Cardiac muscle cell (in vitro differentiated cells and primary cell): ENCODE measurements around the gene WDFY4. TPM values are rescaled to one million over a fixed set of nuclear protein-coding genes. Genes with fewer than 3 reads are reported as not detected.

Experiments used
- DNase-seq, 2 donors: peaks; one replicate each; pipeline versions ENCODE4 v3.0.0 to v3.0.0-alpha.2; 2010 to 2017; ENCODE audit warnings: low read depth in 1 of 2, low spot score in 1 of 2
- H3K27ac ChIP-seq: fragments of 200-600 bp; sonication (generic); 2 replicates; pipeline ENCODE4 v1.5.1; 2016
- H3K27me3 ChIP-seq: fragments of 200-600 bp; sonication (generic); 2 replicates; pipeline ENCODE4 v1.6.0; 2016; ENCODE audit warnings: control low read depth
- H3K36me3 ChIP-seq: fragments of 200-600 bp; sonication (generic); 2 replicates; pipeline ENCODE4 v1.5.1; 2016; ENCODE audit warnings: control low read depth
- H3K4me1 ChIP-seq: fragments of 200-600 bp; sonication (generic); 2 replicates; pipeline ENCODE4 v1.8.1; 2017; ENCODE audit warnings: low read depth, mild to moderate bottlenecking, mixed run types
- H3K4me3 ChIP-seq: fragments of 200-600 bp; sonication (generic); 2 replicates; pipeline ENCODE4 v1.5.1; 2016; ENCODE audit warnings: mild to moderate bottlenecking
- H3K9me3 ChIP-seq: fragments of 200-600 bp; sonication (generic); 2 replicates; pipeline ENCODE4 v1.5.1; 2017; ENCODE audit warnings: low read depth, mild to moderate bottlenecking, control low read depth
- polyA plus RNA-seq: library from polyadenylated mRNA; unstranded; fragments of >200 nt; fragmentation: Nextera tagmentation; extraction: Ambion mirVana; gene quantifications from 2 replicates; pipeline ENCODE4 v1.2.1, GENCODE V29; 2016
- total RNA-seq: library from RNA; depleted of rRNA; stranded (reverse); fragments of >200 nt; gene quantifications from 2 replicates; pipeline ENCODE4 v1.2.3, GENCODE V29; 2016
- TF ChIP-seq, protein P1 (sequence below): IDR thresholded peaks from 2 replicates; pipeline ENCODE4 v1.5.1; 2012; ENCODE audit warnings: low read depth, mild to moderate bottlenecking, low read length

WDFY4 gene
- total and polyA plus RNA-seq, 2 experiments from 2014 or later: not detected

DNA sequence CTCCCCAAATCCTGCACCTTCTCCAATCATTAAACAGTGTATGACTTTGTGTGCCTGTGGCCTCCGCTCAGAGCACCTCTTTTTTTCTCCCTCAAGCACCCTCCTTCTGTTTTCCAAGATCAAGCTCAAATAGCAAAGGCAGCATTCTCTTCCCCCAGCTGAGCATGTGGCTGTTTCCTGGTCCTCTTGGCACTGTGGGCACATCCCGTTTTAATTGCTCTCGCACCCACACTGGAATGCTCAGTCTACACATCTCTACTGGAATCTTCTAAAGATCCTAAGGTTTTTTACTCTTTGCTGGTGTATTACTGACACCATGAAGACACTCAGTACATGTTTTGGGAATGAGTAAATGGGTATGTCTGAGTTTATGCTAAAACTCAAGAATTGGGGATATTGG, 107.4 kb downstream of the WDFY4 start:
- Histone ChIP-seq H3K4me3 (no peak overlapping the region), H3K36me3 (no peaks in the 10 kb centered on the region), H3K27me3 (peaks cover 49% of the 10 kb centered on the region), H3K9me3 (no peaks in the 10 kb centered on the region), H3K27ac (no peak overlapping the region), H3K4me1 (no peaks in the 10 kb centered on the region)
- DNase-seq: no peak
- TF ChIP-seq, protein P1, sequence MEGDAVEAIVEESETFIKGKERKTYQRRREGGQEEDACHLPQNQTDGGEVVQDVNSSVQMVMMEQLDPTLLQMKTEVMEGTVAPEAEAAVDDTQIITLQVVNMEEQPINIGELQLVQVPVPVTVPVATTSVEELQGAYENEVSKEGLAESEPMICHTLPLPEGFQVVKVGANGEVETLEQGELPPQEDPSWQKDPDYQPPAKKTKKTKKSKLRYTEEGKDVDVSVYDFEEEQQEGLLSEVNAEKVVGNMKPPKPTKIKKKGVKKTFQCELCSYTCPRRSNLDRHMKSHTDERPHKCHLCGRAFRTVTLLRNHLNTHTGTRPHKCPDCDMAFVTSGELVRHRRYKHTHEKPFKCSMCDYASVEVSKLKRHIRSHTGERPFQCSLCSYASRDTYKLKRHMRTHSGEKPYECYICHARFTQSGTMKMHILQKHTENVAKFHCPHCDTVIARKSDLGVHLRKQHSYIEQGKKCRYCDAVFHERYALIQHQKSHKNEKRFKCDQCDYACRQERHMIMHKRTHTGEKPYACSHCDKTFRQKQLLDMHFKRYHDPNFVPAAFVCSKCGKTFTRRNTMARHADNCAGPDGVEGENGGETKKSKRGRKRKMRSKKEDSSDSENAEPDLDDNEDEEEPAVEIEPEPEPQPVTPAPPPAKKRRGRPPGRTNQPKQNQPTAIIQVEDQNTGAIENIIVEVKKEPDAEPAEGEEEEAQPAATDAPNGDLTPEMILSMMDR: no peak

DNA sequence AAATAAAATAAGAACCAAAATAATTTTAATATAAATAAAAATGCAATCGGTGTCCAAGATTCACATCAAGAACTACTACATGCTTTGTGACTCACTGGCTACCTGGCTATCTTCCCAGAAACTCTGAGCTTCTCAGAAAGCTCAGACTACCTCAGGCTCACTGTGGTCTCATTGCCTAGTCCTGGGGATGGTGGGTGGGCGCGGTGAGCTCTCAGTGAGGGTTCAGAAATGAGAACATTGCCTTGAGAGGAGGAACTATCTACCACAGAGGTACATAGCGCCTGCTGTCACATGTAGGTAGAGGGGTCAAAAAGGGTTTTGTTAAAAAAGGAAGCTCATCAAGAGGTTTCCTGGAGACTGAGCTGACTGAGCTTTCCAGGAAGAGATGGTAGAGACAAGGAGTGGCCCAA, 108.0 kb downstream of the WDFY4 start:
- DNase-seq: peak in 1 of 2 donors; percentile 53
- peaks cover 49% of the 10 kb centered on the region for H3K27me3 ChIP-seq
- H3K36me3 ChIP-seq: no peaks in the 10 kb centered on the region
- no peaks in the 10 kb centered on the region for H3K4me1 ChIP-seq
- H3K4me3 ChIP-seq: no peak overlapping the region
- TF ChIP-seq, protein P1: no peak
- H3K27ac ChIP-seq: no peak overlapping the region
- H3K9me3 ChIP-seq: no peaks in the 10 kb centered on the region

- H3K36me3 ChIP-seq: no peaks in the 10 kb centered on the region
- H3K27ac ChIP-seq: no peak overlapping the region
- H3K9me3 ChIP-seq: no peaks in the 10 kb centered on the region
- DNase-seq: no peak
- no peaks in the 10 kb centered on the region for H3K4me1 ChIP-seq
- no peak overlapping the region for H3K4me3 ChIP-seq
- peaks cover 49% of the 10 kb centered on the region for H3K27me3 ChIP-seq
- TF ChIP-seq, protein P1: no peak
Observed at GRCh38 chr10:48794074-48794473, 109.4 kb downstream of the WDFY4 start.

GRCh38 chr10:48796713-48797245, 112.1 kb downstream of the WDFY4 start:
- TF ChIP-seq, protein P1: no peak

DNA sequence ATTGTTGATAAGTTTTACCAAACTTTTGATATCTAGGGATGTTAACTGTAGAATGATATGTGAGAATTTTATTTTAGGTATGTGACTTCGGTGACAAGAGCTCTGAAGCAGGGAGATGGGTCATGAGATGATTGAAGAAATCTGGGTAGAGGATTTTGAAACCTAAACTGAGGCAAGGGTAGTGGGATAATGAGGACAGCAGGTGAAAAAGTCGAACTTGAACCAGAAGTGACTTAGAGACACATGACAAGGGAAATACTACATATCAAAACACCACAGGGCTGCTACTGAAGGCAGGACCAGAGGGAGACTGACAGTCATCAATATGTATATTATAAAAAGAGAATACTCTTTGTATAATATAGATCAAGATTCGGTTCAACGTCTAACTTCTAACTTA, 113.2 kb downstream of the WDFY4 start:
- Histone ChIP-seq H3K4me3 (no peak overlapping the region), H3K4me1 (no peaks in the 10 kb centered on the region), H3K27ac (no peak overlapping the region), H3K9me3 (no peaks in the 10 kb centered on the region), H3K27me3 (peaks cover 20% of the 10 kb centered on the region), H3K36me3 (no peaks in the 10 kb centered on the region)
- TF ChIP-seq, protein P1: no peak
- no peak for DNase-seq

More at GRCh38 chr10:48796713-48797245, 112.1 kb downstream of the WDFY4 start:
- DNase-seq: no peak
- Histone ChIP-seq H3K4me3 (no peak overlapping the region), H3K27me3 (peaks cover 30% of the 10 kb centered on the region), H3K36me3 (no peaks in the 10 kb centered on the region), H3K4me1 (no peaks in the 10 kb centered on the region), H3K27ac (no peak overlapping the region), H3K9me3 (no peaks in the 10 kb centered on the region)
